IMR-90 (cell line): Measurements from ENCODE around the gene ACTL9.

Experiments used
- CHD1 ChIP-seq: IDR thresholded peaks from 2 replicates; pipeline ENCODE4 v1.6.1; 2012; ENCODE audit warnings: low read depth, low read length, improper control_type of control experiment
- CTCF ChIP-seq: conservative IDR thresholded peaks from 2 replicates; pipeline ENCODE4 v1.5.1; 2012; ENCODE audit warnings: mild to moderate bottlenecking, low read depth, low read length, improper control_type of control experiment
- ELK1 ChIP-seq: fragments of 150-350 bp; IDR thresholded peaks from 2 replicates; pipeline ENCODE4 v1.6.1; 2016; ENCODE audit warnings: low read depth, mild to moderate bottlenecking, low read length, moderate library complexity, borderline replicate concordance
- MAFK ChIP-seq: IDR thresholded peaks from 2 replicates; pipeline ENCODE4 v1.6.1; 2012; ENCODE audit warnings: low read depth, low read length, improper control_type of control experiment
- MAZ ChIP-seq: IDR thresholded peaks from 2 replicates; pipeline ENCODE4 v1.6.1; 2012; ENCODE audit warnings: low read depth, mild to moderate bottlenecking, low read length, improper control_type of control experiment, moderate library complexity, borderline replicate concordance
- MXI1 ChIP-seq: IDR thresholded peaks from 2 replicates; pipeline ENCODE4 v1.6.1; 2012; ENCODE audit warnings: low read depth, mild to moderate bottlenecking, low read length, moderate library complexity, borderline replicate concordance
- POLR2A ChIP-seq: IDR thresholded peaks from 2 replicates; pipeline ENCODE4 v1.6.1; 2012; ENCODE audit warnings: mild to moderate bottlenecking, low read depth, low read length
- RAD21 ChIP-seq: IDR thresholded peaks from 2 replicates; pipeline ENCODE4 v1.6.1; 2012; ENCODE audit warnings: low read length, improper control_type of control experiment
- RFX5 ChIP-seq: IDR thresholded peaks from 2 replicates; pipeline ENCODE4 v1.8.0; 2012; ENCODE audit warnings: low read depth, mild to moderate bottlenecking, low read length, moderate library complexity
- SMC3 ChIP-seq: fragments of 150-350 bp; IDR thresholded peaks from 2 replicates; pipeline ENCODE4 v1.6.1; 2016; ENCODE audit warnings: low read depth, mild to moderate bottlenecking, antibody characterized with exemption, low read length, moderate library complexity
- USF2 ChIP-seq: fragments of 150-350 bp; IDR thresholded peaks from 2 replicates; pipeline ENCODE4 v1.6.1; 2017; ENCODE audit warnings: mild to moderate bottlenecking, antibody characterized with exemption, low read length, low read depth

GRCh38 chr19:8703223-8703622 lies 4.6 kb upstream of the ACTL9 start:
- TF ChIP-seq RAD21 (no peak), POLR2A (no peak), CTCF (no peak), CHD1 (no peak), SMC3 (no peak), USF2 (no peak), RFX5 (no peak), MAZ (no peak), MAFK (no peak), MXI1 (no peak), ELK1 (no peak)
